GM21423 (cell line): ENCODE data around the gene MAN2A1.
A peak's percentile ranks its signal among the peaks of the same experiment; 100 is the strongest.
"Not testable (repeated sequence)": the region's sequence is repeated elsewhere in the genome, so short reads cannot be mapped to it uniquely, and the experiment has no call there.

Experiments used
- ATAC-seq: cut with Tn5 transposase; IDR thresholded peaks from one replicate; pipeline ENCODE4 v1.9.1; 2021; ENCODE audit warnings: mild to moderate bottlenecking, moderate library complexity; ENCODE audit not compliant: unreplicated experiment

The MAN2A1 gene

DNA sequence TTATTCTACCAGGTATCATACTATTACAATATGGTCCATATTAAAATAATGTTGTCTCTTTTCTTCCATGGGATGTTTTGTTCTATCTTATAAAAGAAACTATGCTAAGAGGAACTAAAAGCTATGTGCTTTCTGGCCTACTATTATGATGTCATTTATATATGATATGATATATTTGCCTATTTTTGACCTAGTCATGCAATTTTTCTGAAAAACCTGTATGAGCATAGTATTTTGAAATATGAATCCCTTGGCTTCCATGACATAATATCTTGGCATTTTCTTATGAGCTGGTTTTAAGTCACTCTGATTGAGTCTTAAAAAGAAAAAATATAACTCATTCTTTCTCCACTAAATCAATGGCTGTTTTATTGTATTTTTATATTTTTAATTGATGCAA is 60.7 kb downstream of the MAN2A1 start:
- ATAC-seq = no peak

DNA sequence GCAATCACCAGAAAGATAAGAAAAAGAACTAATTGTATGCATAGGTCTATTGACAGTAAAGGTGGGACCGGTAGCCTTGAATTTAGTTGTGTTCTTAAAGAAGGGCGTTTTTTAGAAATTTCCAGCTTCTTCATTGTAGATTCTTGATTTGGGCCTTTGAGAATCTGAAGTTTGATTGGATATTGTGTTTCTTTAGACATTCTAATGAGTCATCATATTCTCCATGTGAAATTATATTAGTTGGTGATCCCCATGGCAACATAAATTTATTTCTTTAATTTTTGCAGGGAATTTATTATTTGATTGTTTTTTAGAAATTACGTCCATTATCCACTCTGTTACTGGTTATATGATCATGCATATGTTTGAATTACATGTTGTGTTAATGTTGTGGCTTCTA is 63.6 kb downstream of the MAN2A1 start:
- no peak for ATAC-seq

DNA sequence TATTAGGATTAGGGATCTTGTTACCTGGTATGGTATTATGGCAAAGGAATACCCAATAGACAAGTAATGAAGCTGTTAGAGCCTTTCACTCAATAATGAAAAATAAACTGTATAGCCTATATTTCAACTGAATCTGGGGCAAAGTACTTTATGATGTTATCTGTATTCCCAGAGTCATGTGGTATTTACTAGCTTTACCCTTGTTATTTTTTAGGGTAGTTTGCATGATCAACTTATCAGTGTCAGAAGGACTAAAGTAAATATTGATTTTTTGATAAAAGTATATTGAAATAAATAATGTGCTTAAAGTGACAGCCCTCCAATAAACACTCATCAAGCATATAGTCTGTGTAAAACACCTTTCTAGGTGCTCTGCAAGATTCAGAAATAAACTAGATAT is 64.6 kb downstream of the MAN2A1 start:
- ATAC-seq = no peak

DNA sequence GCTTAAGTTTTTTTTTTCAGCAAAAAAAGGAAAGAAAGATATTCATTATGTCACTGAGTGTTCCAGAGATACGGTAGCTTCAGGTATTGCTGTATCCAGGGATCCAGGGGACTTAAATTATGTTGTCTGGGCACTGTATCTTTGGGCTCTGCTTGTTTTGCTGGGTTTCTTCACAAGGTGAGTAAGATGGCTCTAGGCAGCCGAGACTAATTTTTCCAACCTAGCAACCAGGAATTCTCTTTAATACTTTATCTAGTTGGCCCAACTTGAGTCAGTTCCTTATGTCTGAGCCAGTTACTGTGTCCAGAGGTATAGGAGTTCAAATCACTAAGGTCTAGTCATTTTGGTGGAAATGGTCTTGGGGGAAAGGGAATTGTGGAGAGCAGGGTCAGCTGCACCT is 66.0 kb downstream of the MAN2A1 start:
- no peak for ATAC-seq

DNA sequence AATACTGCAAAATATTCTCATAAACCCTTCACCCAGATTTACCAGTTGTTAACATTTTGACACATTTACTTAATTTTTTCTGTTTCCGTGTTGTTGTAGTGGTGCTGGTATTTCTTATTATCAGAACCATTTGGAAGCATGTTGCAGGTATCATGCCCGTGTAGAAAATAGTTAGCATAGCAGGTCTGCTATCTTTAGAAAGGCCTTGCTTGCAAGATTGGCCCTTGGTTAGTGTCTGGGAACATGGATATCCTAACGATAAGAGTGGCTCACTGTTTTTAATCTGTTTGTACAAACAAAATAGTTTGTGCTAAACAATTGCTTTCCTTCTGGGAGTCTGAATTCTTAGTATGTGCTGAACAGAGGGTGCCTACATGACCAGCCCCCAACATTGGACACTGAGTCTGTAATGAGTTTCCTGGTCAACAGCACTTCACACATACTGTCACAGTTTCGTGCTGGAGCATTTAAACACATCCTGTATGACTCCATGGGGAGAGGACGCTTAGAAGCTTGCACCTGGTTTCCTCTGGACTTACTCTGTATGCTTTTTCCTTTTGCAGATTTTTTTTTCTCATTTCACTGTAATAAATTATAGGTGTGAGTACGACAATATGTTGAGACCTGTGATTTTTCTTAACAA is 66.9 kb downstream of the MAN2A1 start:
- ATAC-seq = no peak

DNA sequence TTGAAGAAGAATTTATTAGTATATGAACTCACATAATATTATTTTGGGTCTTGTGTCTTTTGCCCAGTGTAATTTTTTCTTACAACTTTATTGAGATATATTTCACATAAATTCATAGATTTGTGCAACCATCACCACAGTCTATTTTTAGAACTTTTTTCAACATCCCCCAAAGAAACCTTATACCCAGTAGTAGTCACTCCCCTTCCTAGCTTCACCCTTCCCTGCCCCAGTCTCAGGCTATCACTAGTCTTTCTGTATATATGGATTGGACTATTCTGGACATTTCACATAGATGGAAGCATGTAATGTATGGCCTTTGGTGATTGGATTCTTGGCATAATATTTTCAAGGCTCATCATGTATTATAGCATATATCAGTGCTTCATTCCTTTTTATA is 67.8 kb downstream of the MAN2A1 start:
- ATAC-seq = no peak

DNA sequence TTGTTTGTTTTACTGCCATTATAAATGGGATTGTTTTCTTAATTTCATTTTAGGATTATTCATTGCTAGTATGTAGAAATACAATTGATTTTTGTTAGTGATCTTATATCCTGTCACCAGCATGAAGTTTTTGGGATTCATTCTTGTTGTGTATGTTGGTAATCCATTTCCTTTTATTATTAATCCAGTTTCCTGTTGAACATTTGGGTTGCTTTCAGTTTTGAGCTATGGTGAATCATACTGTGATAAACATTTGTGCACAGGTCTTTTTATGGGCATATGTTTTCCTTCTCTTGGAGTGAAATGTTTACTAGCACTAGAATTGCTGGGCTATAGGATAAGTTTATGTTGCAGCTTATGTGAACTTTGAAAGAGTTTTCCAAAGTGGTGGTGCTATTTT is 69.6 kb downstream of the MAN2A1 start:
- ATAC-seq = peak; percentile 67

DNA sequence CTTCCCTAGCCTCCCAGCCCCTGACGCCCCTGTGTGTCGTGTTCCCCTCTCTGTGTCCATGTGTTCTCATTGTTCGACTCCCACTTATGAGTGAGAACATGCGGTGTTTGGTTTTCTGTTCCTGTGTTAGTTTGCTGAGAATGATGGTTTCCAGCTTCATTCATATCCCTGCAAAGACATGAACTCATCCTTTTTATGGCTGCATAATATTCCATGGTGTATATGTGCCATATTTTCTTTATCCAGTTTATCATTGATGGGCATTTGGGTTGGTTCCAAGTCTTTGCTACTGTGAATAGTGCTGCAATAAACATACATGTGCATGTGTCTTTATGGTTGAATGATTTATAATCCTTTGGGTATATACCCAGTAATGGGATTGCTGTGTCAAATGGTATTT is 70.4 kb downstream of the MAN2A1 start:
- not testable (repeated sequence) for ATAC-seq

DNA sequence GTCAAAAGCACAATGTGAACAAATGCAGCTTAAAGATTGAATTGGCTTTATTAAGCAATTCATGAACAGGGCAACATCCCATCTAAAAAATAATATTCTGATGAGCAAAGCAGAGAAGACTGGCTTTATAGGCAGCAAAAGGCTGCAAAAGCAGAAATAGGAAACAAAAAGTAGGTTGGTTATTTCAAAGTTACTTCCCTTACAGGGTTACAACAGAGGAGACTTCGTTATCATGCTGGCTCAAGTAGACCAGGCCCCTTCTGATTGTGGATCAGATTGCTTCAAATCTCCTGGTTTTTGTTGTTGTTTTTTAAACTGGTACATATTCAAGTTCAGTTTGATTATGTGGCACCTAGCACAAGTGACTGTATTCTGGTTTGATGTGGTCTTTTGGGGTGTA is 73.1 kb downstream of the MAN2A1 start:
- ATAC-seq = no peak

DNA sequence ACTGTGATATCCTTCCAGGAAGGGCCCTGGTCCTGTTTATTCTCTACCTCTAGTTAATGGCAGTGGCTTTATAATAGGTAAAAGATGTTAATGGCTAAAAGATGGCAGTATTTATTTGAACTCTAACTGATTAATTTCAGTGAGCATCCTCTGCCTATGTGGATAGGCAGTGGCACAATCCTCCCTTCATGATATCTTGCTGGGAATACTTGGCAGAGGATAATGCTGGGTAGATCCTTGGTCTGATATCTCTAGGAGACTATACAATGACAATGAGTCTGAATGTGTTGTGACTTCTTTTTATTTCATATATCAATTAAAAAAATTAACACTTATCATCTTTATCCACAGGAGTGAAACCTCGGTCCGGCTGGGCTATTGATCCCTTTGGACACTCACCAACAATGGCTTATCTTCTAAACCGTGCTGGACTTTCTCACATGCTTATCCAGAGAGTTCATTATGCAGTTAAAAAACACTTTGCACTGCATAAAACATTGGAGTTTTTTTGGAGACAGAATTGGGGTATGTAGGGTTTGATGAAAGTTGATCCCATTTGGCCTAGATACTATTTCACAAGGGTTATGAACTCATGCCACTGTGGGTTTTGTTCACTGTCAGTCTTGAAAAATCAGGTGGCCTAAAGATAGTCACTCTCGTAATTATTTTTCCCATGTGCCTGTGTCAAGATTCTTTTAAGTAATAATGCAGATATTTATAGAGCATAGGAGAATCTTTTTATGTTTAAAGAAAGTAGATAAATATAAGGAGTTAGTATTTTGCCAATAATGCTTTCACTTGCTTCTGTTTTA is 77.7 kb downstream of the MAN2A1 start:
- ATAC-seq = no peak

DNA sequence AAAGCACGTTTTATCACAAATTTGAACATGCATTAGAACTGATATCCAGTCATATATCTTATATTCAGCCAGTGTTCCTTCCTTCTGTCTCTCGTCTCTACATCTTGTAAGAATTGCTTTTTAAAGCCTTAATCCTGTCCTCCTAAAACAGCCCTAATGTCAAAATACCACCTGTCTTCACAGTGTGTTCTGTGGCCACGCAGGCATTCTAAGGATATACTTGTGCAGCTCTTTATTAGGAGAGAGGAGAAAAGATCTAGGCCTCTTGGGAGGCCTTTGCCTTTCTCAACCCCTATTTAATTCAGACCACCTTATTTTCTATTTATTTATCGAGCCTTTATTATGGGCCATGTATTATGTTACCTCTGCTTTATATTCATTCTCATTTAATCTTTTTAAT is 78.3 kb downstream of the MAN2A1 start:
- no peak for ATAC-seq

DNA sequence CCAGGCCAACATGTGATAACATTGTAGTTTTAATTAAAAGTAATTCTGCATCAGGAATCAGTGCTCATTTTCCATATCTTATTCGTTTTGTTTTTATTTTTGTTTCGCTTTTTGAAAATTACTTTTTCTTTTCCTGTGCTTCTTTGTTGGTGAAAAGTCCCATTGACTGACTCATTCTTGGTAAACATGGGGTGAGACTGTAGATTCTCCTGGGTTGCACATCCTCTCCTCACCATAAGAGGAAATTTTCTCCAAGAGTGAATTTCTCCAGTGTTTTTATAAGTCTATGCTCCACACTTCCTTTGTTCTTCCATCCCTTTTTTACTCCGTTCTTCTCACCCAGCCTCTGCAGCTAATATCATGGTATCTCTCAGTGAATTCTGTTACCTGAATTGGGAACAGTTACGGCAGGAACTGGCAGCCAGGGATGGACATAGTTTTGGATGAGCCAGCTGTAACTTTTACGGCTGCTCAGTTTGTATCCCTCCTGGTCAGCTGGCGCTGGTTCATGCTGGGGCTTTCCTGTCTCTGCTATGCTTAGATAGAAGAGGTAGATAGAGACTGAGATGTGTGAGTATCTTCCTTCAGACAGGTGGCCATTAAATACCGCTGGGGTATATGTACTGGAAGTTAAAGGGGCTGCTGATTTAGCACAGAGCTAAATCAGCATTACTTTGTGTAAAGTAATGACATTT is 80.0 kb downstream of the MAN2A1 start:
- ATAC-seq = no peak

DNA sequence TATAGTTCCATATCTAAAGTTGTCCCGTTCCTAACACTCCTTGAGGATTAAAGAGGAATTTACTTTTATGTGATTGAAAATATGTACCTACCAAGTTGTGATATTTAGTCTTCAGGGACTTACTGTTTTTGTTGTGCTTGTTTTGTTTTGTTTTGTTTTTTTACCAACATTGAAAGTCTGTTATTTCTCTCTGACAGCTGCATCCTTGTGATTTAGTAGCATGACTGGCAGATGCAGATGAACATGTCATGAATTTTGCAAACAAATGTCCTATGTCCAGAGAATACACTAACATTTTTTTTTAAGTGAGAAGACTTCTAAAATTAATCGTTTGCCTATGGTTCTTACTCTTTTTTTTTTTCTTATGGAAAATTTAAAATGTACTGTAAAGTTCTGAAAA is 85.4 kb downstream of the MAN2A1 start:
- no peak for ATAC-seq

DNA sequence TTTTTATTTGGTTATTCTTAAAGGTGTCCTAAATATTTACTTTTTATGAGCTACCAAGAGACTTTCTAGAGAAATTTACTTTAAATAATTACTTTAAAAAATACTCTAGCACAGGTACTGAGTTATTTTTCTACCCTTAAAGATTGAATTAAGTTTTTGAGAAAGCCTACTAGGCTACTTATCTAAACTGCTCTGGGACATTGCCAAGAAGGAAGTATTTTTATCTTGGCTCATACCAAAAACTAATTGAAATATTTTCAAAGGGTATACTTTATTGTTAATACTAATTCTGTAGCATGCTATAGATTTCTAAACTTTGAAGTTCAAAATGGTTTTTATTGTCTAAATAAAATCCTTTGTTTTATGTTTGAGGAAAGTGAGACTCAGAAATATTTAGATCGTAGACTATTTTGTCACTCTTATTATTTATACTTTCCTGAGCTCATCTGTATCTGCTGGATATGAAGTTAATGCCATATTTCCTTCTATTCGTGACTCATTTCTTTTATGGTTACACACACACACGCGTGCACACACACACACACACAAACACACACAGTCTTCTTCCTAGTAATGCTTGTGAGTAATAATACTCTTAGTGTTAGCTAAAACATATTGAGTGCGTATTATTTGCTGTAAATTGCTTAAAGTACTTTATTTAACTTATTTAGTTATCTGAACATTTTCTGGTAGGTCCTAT is 89.5 kb downstream of the MAN2A1 start:
- no peak for ATAC-seq

DNA sequence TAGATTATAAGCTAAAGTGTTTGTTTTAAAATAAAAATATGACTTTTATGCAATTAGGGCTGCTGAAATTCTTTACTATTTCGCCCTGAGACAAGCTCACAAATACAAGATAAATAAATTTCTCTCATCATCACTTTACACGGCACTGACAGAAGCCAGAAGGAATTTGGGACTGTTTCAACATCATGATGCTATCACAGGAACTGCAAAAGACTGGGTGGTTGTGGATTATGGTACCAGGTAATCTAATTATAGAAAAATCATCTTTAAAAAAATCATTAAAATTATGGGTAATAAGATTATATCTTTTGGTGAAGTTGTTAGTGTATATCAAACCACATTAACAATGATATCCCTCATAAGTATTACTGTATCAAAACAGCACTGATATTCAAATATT is 95.0 kb downstream of the MAN2A1 start:
- ATAC-seq = no peak

DNA sequence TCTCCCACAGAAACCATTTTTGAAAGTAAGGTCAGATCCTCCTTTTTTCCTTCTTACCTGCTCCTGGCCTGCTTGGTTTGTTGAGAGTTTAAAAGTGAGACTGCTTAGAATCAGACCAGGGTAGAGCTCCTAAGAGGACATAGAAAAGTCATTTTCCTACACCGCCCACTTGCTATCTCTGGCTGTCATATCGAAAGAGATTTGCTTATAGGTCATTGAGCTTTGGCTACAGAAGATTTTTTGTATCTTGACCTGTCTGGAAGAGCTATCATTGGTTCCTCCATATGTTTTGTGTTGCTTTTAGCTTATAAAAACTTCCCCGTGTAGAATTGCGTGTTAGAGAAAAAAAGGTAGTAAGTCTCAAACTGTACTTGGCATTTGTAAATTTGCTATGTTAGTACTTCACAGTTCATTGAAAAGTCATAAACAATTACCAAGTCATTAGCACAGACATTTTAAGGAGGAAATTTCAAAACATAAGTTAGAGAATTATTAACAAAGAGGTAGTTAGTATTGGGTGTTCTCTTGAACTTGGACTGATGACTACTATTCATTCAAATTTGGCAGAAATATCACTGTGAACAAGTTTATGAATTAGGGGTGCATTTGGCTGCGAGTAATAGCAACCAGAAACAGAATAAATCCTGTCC is 96.6 kb downstream of the MAN2A1 start:
- ATAC-seq = no peak

DNA sequence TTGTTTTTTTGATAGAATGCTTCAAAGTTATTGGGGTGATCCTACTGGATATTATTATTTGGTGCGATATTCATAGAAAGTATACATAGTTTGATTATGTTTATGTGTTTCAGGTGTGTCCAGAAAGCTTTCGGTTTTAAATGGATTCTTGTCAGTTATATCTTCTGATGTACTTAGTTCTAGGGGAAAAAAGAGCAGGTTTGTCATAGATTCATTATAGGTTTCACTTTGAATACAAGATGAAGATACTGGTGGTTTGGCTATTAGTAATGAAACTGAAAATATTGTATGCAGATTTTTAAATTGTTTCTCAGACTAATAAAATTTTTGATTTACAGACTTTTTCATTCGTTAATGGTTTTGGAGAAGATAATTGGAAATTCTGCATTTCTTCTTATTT is 98.9 kb downstream of the MAN2A1 start:
- ATAC-seq = peak; percentile 94

DNA sequence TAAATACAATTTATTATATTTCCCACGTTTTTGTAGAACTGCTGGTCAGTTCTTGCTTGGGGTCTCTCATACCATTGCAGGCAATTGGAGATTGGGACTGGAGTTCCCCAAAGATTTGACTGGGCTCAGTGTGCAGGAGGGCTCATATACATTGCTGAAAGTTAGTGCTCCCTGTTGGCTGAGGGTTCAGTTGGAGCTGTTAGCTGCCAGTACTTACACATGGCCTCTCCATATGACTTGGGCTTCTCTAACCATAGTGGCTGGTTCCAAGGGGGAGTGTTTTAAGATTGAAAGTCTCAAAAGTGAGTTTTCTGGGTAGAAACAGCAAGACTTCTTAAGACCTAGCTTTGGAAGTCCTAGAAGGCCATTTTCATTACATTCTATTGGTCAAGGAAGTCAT is 102.9 kb downstream of the MAN2A1 start:
- no peak for ATAC-seq

DNA sequence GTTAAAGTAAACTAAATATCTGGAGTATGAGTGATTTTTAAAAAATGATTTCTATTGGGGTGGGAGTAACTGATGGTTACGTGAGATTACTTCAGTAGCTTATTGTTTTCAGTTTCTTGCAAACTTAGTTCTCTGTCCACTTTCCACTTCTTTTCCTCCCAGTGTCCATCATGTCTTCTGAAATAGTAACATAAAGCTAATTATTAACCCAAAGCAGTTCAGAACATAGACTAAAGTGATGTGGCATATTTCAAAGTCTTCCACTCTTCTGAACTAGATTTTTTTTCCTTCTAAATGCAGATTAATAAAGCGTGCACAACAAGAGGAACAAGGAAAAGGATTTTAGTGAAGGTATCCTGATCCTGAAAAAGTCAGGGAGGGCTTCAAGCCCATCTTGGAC is 114.1 kb downstream of the MAN2A1 start:
- no peak for ATAC-seq

DNA sequence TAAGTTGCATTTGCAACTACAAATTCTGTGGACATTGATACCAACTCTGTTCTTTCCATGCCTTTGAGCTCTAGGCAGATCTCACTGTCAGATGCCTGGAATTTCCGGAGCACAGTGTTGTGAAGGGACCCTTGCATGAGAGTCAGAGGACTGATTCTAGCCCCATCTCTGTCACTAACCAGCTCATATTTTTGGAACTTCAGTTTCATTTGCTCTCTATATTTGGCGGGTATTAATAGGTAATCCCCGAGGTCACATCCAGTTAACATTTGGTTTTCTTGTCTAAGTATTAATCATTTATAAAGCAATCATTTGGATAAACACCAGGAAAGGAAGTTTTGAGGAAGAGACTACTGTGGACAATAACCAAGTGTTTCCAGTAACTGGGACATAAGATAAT is 115.7 kb downstream of the MAN2A1 start:
- ATAC-seq = peak; percentile 86

DNA sequence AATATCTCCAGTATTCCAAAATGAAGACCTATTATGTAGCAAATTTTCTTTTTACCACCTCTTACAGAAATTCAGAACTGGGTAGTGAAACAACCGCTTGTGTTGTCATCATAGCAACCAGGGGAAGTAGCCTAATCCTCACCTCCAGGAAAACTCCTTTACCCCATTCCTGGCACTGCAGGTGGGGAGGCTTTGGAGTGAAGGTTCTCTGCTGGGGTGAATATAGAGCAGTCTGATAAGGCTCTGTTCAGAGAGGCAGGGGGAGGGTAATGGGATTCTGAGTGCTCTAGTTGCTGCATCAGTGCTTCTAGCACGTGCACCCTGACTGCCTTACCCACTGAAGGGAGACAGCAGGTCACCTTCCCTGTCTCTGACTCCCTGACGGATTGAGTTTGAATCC is 116.2 kb downstream of the MAN2A1 start:
- peak; percentile 47 for ATAC-seq
